A549 treated with dexamethasone at 1 μM for 4 hours (cell line): ENCODE measurements around the gene FBH1. TPM values are rescaled to one million over a fixed set of nuclear protein-coding genes. Genes with fewer than 3 reads are reported as not detected.

Experiments
- total RNA-seq: library from RNA; stranded (reverse); fragments of 200-300 nt; extraction: Qiagen RNA extraction; gene quantifications from 5 replicates; pipeline ENCODE4 v1.2.3, GENCODE V29; 2022

FBH1 gene
- 33.6 to 40.3 TPM (median 35.9 TPM) in 5 replicates for total RNA-seq

GRCh38 chr10:5889624-5890451, at the start of gene FBH1, which contains the start of gene ANKRD16:
FBH1 (plus strand) TSS chr10:5890243; CDS start chr10:5890346, 103 bp downstream.
ANKRD16 (minus strand) TSS chr10:5889893; CDS start chr10:5889354, 539 bp downstream.

GRCh38 chr10:5977471-5978229, 87.6 kb downstream of the FBH1 start, which contains the start of gene IL15RA:
IL15RA (minus strand) TSS chr10:5977543; CDS start chr10:5977492, 51 bp downstream.

Other genes with a start within 250 kb of the FBH1 start
- gene ASB13, start 223.6 kb upstream of the FBH1 start, total RNA-seq, result 20.7 to 24.6 TPM (median 22.9 TPM) in 5 replicates
- 25.5 to 45.0 TPM (median 40.5 TPM) in 5 replicates for gene TASOR2, start 205.4 kb upstream of the FBH1 start, total RNA-seq
- 230 to 258 TPM (median 237 TPM) in 5 replicates for gene GDI2, start 76.8 kb upstream of the FBH1 start, total RNA-seq
- 7.9 to 10.5 TPM (median 9.9 TPM) in 5 replicates for gene ANKRD16, start 350 bp upstream of the FBH1 start, total RNA-seq
- gene IL15RA, start 87.3 kb downstream of the FBH1 start, total RNA-seq, result 1.7 to 2.8 TPM (median 2.2 TPM) in 5 replicates
- not detected in 5 replicates for gene IL2RA, start 172.1 kb downstream of the FBH1 start, total RNA-seq
- gene RBM17, start 198.8 kb downstream of the FBH1 start, total RNA-seq, result 108 to 125 TPM (median 122 TPM) in 5 replicates